ENCODE results near the gene PEPD.

DNA sequence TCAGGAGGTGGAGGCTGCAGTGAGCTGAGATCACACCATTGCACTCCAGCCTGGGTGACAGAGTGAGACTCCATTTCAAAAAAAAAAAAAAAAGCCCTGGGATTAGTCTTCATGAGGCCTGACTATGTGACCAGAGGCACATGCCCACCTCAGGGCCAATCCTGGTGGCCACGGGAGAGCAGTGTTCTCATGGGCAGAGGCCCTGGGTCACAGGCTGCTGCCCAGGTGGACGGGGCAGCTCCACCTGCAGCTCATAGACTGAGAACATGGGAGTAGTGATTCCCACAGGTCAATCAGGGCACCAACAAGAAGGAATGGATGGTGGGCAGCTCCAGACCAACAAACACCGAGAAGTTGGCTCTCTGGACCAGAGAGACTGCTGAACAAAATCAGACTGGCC lies 26.1 kb upstream of the PEPD start:
- TF ChIP-seq, protein P1, sequence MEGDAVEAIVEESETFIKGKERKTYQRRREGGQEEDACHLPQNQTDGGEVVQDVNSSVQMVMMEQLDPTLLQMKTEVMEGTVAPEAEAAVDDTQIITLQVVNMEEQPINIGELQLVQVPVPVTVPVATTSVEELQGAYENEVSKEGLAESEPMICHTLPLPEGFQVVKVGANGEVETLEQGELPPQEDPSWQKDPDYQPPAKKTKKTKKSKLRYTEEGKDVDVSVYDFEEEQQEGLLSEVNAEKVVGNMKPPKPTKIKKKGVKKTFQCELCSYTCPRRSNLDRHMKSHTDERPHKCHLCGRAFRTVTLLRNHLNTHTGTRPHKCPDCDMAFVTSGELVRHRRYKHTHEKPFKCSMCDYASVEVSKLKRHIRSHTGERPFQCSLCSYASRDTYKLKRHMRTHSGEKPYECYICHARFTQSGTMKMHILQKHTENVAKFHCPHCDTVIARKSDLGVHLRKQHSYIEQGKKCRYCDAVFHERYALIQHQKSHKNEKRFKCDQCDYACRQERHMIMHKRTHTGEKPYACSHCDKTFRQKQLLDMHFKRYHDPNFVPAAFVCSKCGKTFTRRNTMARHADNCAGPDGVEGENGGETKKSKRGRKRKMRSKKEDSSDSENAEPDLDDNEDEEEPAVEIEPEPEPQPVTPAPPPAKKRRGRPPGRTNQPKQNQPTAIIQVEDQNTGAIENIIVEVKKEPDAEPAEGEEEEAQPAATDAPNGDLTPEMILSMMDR (IDR thresholded peaks at IDR 0.05) = no peak
- no peak for TF ChIP-seq POLR2A (IDR thresholded peaks at IDR 0.05)

All from esophagus squamous epithelium (tissue), 4 donors.